Measurements from ENCODE around the gene SCTR.

The SCTR gene

DNA sequence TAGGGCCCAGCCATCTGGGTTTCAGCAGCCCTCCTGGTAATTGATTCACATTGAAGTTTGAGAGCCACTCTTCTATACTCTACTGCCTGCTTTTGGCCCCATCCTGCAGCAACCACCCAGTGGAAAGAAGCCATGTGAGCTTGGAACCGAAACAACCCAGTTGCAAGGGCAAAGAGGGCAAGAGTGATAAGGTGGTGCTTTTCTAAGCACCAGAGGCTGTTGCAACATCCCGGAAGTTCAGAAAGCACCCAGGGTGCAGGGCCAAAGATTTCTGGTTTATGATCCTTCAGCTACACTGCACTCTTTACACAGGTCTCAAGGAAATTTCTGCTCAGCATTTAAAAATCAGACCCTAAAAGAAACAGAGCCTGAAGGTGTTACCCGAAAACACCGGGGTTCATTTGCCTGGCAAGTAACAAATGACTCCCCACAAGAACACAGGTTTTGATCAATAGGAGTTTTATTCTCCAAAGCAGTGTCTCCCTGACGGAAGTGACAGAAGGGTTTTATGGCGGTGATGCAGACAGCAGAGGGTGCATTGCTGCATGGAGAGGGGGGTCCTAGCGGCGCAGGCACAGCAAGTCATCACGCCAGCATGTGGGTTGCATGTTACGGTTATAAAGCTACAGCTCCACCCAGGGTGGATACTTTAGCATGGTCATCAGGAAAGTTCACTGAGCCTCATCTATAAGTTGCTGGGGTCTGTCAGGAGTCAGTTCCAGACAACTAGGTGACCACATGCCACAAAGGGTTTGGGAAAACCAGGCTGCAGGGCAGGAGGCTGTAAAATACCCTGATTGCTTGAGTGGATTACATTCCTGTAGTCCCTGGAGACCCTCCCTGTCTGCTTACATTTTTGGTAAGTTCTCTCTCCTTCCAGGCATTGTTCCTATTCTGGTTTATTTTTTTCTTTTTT, 121.4 kb downstream of the SCTR start:
- no peak for DNase-seq

- no peak for DNase-seq
Observed at GRCh38 chr2:119402106-119402505, 122.2 kb downstream of the SCTR start.

DNA sequence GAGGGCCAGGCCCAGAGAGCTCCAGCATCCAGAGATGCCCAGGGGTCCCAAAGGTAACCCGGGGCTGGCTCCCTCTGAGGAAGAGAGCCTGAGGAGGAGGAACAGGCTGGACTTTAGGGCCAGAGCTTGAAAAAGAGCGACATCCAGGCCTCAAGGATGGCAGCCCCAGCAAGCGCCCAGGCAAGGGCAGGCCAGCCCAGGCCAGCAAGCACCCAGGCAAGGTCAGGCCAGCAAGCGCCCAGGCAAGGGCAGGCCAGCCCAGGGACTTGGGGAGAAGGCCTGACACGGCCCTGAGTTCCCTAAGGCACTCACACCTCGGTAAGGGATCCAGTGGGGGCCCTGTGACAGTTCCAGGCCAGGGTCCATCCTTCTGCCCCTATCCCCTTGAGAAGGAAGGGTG, 127.1 kb downstream of the SCTR start:
- no peak for DNase-seq

DNA sequence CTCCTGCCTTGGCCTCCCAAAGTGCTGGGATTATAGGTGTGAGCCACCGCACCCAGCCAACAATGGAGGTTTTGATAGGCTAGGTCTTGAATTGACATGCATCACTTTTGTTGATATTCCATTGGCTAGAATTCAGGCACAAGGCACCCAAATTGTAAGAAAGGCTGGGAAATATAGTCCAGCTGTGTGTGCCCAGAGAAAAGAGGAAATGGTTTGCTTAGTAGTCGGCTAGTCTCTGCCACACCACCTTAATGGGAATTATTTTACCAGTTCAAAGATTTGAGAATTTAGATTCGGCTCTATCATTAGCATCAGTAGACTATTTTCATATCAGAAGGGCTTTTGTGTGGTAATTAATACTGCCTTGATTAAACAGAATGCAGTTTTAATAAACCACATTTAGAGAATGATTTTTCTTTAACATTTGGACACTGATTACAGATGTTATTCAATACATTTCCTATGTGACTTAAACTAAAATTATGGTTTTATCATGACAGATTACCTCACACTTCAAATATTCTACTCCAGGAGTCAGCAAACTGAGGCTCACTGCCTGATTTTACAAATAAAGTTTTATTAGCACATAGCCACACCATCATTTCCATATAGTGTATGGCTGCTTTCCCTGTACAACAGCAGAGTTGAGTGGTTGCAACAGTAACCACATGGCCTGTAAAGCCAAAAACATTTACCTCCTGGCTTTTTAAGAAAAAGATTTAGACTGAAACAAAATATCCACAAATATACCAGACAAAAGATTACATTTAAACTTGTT, 130.1 kb downstream of the SCTR start:
- DNase-seq = no peak

All from NCI-H2227 treated with DMSO at 0.1 percent for 48 hours (cell line).